Cerebellar nuclear complex (tissue), 1 donor: ENCODE results near the gene SGSH.
"Not testable (repeated sequence)": the region's sequence is repeated elsewhere in the genome, so short reads cannot be mapped to it uniquely, and the experiment has no call there.

Experiments
- DNase-seq, 2 experiments: peaks; one replicate each; lab custom pipeline; 2025; lab: John Stamatoyannopoulos, UW

Gene SGSH

DNA sequence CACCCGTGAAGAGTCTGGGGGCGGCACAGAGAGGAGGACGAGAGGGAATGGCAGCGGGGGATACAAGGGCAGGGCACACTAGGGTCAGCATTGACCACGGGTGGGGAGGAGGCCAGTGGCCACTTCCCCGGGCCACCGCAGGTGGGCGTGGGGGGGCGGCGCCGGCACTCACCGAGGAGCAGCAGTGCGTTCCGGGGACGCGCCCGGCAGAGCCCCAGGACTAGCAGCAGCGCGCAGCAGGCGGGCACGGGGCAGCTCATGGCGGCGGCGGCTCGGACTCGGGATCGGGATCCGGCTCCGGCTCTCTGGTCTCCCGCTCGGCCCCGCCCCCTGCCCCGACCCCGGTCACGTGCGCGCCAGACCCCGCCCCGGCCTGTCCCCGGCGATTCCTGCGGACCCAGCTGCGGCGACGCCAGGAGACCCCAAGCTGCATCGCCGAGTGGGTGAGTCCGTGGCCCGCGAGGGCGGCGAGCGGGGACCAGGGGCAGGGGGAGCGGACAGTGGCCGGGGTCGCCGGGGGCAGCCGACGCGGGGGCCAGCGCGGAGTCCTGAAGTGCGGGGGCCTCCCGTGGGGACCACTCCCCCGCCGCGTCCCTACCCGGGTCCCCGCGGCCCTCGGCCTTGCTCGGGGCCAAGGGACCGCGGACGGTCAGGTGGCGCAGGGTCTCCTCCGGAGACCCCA, at the start of gene SGSH, which contains the start of gene SLC26A11:
Gene SGSH, minus strand, starts transcription at position 280 of the 682 bp plus-strand sequence. Its CDS starts 20 bp downstream, at position 260.
Gene SLC26A11, plus strand, starts transcription at position 374 of the 682 bp plus-strand sequence. CDS start 1,134 bp downstream, outside the sequence.
- no peak for DNase-seq

DNA sequence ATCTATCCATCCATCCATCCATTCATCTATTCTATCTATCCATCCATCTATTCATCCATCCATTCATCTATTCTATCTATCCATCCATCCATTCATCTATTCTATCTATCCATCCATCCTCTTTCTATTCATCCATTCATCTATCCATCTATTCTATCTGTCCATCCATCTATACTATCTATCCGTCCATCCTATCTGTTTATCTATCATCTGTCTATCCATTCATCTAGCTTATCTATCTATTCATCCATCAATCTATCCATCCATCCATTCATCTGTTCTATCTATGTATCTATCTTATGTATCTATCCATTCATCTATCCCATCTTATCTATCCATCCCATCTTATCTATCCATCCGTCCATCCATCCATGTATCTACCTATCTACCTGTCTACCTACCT, 49.3 kb upstream of the SGSH start:
- DNase-seq = no peak

- DNase-seq = no peak
Measured at GRCh38 chr17:80268427-80268826, 48.3 kb upstream of the SGSH start.

GRCh38 chr17:80267391-80267790, 47.3 kb upstream of the SGSH start:
- DNase-seq = no peak

DNA sequence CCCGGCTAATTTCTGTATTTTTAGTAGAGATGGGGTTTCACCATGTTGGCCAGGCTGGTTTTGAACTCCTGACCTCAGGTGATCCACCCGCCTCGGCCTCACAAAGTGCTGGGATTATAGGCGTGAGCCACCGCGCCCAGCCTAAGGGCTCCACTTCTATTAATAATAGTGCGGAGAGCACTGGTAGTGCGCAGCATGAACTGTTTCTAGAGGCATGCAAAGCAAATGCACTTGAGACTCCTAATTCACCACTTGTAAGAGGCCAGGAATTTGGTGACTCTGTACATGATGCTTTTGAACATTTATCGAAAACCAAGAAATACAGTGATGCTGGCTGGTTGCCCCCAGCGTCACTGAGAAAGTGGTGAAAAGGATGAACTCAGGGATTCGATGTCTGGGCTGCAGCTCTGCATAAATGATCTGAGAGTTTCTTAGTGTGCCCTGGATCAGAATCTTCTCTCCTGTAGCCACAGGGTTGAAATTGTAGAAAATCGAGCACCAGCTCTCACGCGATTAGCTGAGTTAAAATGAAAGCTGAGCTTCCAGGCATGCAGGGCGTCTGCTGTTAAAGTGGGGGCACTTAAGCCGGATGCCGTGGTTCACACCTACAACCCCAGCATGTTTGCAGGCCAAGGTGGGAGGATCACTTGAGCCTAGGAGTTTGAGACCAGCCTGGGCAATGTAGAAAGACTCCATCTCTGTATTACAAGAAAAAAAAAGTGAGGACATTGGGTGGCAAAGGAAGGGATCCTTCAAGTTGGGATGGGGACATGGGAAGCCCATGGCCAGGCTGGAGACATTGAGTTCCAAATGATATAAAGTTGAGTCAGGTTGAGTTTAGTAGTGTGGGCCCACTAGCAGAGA, 45.3 kb upstream of the SGSH start:
- DNase-seq = no peak

GRCh38 chr17:80264205-80265075, 44.3 kb upstream of the SGSH start:
- no peak for DNase-seq

DNA sequence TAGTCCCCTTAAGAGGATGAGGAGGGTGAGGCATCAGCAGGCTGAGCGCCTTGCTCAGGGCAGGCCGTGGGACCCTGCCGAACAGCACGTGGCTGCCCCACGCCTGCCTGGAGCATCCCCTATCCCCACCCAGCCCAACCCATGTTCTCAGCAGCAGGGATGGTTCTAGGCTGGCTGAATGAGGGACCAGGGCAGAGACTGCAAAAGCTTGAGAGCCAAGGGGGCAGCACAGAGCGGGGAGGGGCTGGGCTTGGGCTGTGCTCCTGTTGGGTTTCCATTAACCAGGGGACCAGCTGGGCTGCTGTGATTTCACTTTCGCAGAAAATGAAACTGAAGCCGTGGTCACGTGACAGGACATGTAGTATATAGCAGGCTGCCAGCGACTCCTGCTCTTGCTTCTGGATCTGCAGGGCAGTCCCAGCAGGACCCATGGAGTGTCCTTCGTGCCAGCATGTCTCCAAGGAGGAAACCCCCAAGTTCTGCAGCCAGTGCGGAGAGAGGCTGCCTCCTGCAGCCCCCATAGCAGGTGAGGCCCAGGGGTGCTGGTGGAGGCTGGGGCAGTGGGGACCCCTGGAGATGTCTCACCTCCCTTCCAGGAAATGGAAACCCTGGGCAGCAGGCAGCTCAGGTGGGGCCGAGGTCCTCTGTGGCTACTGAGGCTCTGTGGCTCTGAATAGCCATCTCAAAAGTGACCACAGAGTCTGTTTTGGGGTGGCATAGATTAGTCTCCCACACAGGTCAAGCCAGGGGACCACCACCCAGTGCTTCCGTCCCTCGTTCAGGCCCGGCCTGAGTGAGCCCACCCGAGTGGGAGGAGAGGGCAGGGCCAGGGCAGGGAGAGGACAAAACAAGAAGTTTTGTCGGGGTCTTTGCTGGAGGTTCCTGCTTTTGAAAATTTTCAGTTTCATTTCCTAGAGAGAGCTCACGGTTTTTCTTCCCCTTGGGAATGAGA, 43.4 kb upstream of the SGSH start:
- no peak for DNase-seq

GRCh38 chr17:80262775-80263244, 42.7 kb upstream of the SGSH start:
- DNase-seq = no peak

DNA sequence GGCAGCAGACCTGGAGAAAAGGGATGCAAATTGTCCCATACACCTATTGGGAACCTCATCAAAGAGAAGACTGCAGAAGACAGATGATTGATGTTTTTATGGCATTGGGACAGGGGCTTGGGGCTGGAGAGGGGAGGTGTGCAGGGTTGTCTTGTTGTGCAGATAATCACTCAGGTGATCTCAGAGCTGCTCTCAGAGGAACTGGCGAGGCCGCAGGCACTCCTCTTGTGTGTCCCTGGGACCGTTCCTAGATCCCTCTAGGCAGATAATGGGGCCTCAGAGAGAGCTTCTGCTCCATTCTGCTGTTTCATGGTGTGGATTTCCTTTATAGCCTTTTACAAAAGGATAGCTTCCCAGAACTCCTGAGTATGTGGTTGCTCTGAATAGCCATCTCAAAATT, 42.2 kb upstream of the SGSH start:
- no peak for DNase-seq

- DNase-seq = no peak
Measured at GRCh38 chr17:80261895-80262279, 41.8 kb upstream of the SGSH start.

- DNase-seq = no peak
Measured at GRCh38 chr17:80261159-80261894, 41.2 kb upstream of the SGSH start.

DNA sequence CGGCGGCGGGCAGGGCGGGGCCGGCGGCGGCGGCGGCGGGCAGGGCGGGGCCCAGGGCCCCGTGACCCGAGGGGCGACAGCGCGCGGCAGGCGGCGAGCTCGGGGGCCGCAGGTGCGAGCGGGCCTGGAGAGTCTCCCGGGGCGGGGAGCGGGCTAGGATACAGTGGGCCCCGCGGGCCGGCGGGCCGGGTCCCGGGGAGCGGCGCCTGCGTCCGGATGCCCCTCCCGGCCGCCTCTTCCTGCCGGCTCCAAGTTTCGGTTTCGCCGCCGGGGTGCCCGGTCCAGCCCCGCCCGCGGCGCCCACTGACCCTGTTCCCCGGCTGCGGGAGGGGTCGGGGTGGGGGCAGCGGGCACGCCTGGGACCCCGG, 40.6 kb upstream of the SGSH start, which contains the start of gene RNF213:
Gene RNF213, plus strand, starts transcription at position 62 of the 368 bp plus-strand sequence. CDS start 2,830 bp downstream, outside the sequence.
- no peak for DNase-seq

GRCh38 chr17:80260069-80260535, 40.0 kb upstream of the SGSH start:
- DNase-seq = no peak

GRCh38 chr17:80259457-80260068, 39.4 kb upstream of the SGSH start:
- no peak for DNase-seq

GRCh38 chr17:80258296-80258695, 38.2 kb upstream of the SGSH start:
- DNase-seq = not testable (repeated sequence)

DNA sequence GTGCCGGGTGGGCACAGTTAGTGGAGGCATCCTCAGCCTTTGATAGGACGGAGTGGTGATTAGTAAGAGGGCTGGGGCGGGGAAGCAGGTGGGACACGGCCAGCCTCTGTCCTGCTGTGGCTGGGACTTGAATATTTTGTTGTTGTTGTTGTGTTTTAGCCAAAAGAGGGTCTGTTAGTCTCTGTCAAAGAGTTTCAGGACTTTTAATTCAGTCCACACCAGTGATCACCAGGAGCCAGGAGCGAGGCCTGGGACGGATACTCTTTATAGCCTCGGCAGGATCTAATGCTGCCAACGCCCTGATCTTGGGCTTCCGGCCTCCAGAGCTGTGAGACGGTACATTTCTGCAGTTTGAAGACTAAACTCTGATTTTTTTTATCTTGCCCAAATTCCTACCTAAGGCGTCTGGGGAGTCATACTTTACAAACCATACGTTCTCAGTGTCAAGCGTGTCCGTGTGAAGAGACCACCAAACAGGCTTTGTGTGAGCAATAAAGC, 37.6 kb upstream of the SGSH start:
- no peak for DNase-seq

GRCh38 chr17:80256034-80256350, 35.9 kb upstream of the SGSH start:
- DNase-seq = no peak

DNA sequence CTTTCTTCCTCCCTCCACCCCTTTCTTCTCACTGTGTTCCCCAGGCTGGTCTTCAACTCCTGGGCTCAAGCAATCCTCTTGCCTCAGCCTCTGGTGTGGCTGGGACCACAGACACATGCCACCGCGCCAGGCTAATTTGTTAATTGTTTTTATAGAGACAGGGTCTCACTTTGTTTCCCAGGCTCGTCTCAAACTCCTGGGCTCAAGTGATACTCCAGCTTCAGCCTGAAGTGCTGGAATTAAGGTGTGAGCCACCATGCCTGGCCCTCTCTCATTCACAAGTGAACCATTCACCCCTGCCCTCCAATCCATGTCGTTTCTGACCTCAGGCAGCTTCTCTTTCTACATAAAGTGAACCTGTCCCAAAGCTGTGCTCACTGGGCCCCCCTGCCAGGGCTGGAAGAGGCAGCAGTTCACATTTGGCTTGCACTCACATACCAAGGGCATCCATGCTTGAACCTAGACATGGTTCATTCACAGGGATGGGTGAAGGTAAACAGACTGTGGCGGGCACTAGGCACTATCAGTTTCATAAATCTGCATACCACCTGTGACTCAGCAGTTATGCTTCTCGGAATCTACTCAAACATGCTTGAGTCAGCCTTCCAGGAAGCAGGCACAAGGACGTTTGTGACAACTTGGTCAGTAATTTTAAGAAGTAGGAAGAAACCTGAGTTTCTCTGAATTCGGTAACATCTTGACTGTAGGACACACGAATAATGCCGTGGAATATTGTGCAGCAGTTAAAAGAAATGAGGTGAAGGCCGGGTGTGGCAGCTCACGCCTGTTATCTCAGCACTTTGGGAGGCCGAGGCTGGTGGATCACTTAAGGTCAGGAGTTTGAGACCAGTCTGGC, 34.5 kb upstream of the SGSH start:
- no peak for DNase-seq
